Neural cell (in vitro differentiated cells): ENCODE measurements around the gene SUMO2. TPM values are rescaled to one million over a fixed set of nuclear protein-coding genes. Genes with fewer than 3 reads are reported as not detected.

Source experiments
- H2AFZ ChIP-seq: fragments of 200-600, 300-800 bp; sonication (generic), shearing (Covaris generic); 2 replicates; pipeline ENCODE4 v1.6.0; 2014; ENCODE audit warnings: low read depth, mild to moderate bottlenecking, antibody characterized with exemption, low read length, moderate library complexity
- H3F3A ChIP-seq: fragments of 200-600 bp; shearing (Covaris generic); 2 replicates; pipeline ENCODE4 v1.6.1; 2016; ENCODE audit warnings: mild to moderate bottlenecking, moderate library complexity, mixed read lengths, antibody characterized with exemption, low read length; ENCODE audit not compliant: insufficient read depth, poor library complexity, severe bottlenecking
- H3K27ac ChIP-seq: fragments of 200-600, 300-800 bp; sonication (generic), shearing (Covaris generic); 2 replicates; pipeline ENCODE4 v1.5.1; 2014; ENCODE audit warnings: mild to moderate bottlenecking, low read length, moderate library complexity
- H3K27me3 ChIP-seq: fragments of 300-800, 200-600 bp; sonication (generic), shearing (Covaris generic); 2 replicates; pipeline ENCODE4 v1.6.0; 2014; ENCODE audit warnings: mild to moderate bottlenecking, low read depth, low read length, moderate library complexity; ENCODE audit not compliant: insufficient read depth
- H3K36me3 ChIP-seq: fragments of 300-800, 200-600 bp; sonication (generic), shearing (Covaris generic); 2 replicates; pipeline ENCODE4 v1.5.1; 2014; ENCODE audit warnings: mild to moderate bottlenecking, antibody characterized with exemption, low read length, moderate library complexity; ENCODE audit not compliant: insufficient read depth
- H3K4me2 ChIP-seq: fragments of 300-800, 200-600 bp; sonication (generic), shearing (Covaris generic); 2 replicates; pipeline ENCODE4 v1.6.0; 2014; ENCODE audit warnings: mild to moderate bottlenecking, low read length
- H3K4me3 ChIP-seq: fragments of 300-800, 200-600 bp; sonication (generic), shearing (Covaris generic); 2 replicates; pipeline ENCODE4 v1.5.1; 2014; ENCODE audit warnings: mild to moderate bottlenecking, low read length, moderate library complexity
- H3K79me2 ChIP-seq: fragments of 200-600 bp; shearing (Covaris generic); replicated peaks from 2 replicates; pipeline ENCODE4 v1.6.0; 2014; ENCODE audit warnings: mild to moderate bottlenecking, low read length, moderate library complexity; ENCODE audit not compliant: insufficient read depth
- H3K9ac ChIP-seq: fragments of 300-800, 200-600 bp; sonication (generic), shearing (Covaris generic); 2 replicates; pipeline ENCODE4 v1.6.1; 2016; ENCODE audit warnings: mild to moderate bottlenecking, low read length, mixed read lengths
- H3K9me2 ChIP-seq: fragments of 200-600 bp; shearing (Covaris generic); 2 replicates; pipeline ENCODE4 v1.6.1; 2016; ENCODE audit warnings: mild to moderate bottlenecking, low read length, mixed read lengths; ENCODE audit not compliant: insufficient read depth
- H3K9me3 ChIP-seq: fragments of 200-600, 300-800 bp; sonication (generic), shearing (Covaris generic); 2 replicates; pipeline ENCODE4 v1.6.1; 2016; ENCODE audit warnings: mild to moderate bottlenecking, mixed run types, low read length, moderate library complexity, mixed read lengths
- H4K20me1 ChIP-seq: fragments of 200-600 bp; shearing (Covaris generic); 2 replicates; pipeline ENCODE4 v1.6.1; 2016; ENCODE audit warnings: mild to moderate bottlenecking, mixed run types; ENCODE audit not compliant: insufficient read depth
- EP300 ChIP-seq: fragments of 450-650 bp; conservative IDR thresholded peaks from 2 replicates; pipeline ENCODE4 v1.6.1; 2014; ENCODE audit warnings: antibody characterized with exemption, mild to moderate bottlenecking, moderate library complexity; ENCODE audit not compliant: poor library complexity, severe bottlenecking
- EZH2 ChIP-seq: fragments of 200-600, 300-800 bp; shearing (Covaris generic), sonication (generic); IDR thresholded peaks from 2 replicates; pipeline ENCODE4 v1.6.1; 2014; ENCODE audit warnings: antibody characterized with exemption, low read length, borderline replicate concordance, mild to moderate bottlenecking; ENCODE audit not compliant: insufficient read depth, poor library complexity, severe bottlenecking
- MXI1 ChIP-seq: fragments of 450-650 bp; conservative IDR thresholded peaks from 2 replicates; pipeline ENCODE4 v1.6.1; 2014; ENCODE audit warnings: antibody characterized with exemption, mild to moderate bottlenecking; ENCODE audit not compliant: poor library complexity, severe bottlenecking
- POLR2AphosphoS5 ChIP-seq: IDR thresholded peaks from 2 replicates; pipeline ENCODE4 v1.6.1; 2012
- RAD21 ChIP-seq: fragments of 450-650 bp; conservative IDR thresholded peaks from 2 replicates; pipeline ENCODE4 v1.6.1; 2014; ENCODE audit warnings: antibody characterized with exemption, mild to moderate bottlenecking, moderate library complexity
- SMC3 ChIP-seq: fragments of 450-650 bp; conservative IDR thresholded peaks from 2 replicates; pipeline ENCODE4 v1.6.1; 2014; ENCODE audit warnings: antibody characterized with exemption, mild to moderate bottlenecking, moderate library complexity; ENCODE audit not compliant: poor library complexity
- TAF1 ChIP-seq: IDR thresholded peaks from 2 replicates; pipeline ENCODE4 v1.6.1; 2012; ENCODE audit warnings: low read depth
- polyA plus RNA-seq: library from polyadenylated mRNA; depleted of rRNA; stranded (reverse); fragments of >200 nt; gene quantifications from 2 replicates; pipeline ENCODE4 v1.2.3, GENCODE V29; 2014
- TF ChIP-seq, protein P1 (sequence below): fragments of 450-650 bp; IDR thresholded peaks from 2 replicates; pipeline ENCODE4 v1.5.1; 2014; ENCODE audit warnings: antibody characterized with exemption, mild to moderate bottlenecking, moderate library complexity; ENCODE audit not compliant: poor library complexity, severe bottlenecking
- TF ChIP-seq, protein P2 (sequence below): IDR thresholded peaks from 2 replicates; pipeline ENCODE4 v1.6.1; 2012; ENCODE audit warnings: borderline replicate concordance

SUMO2 gene
- polyA plus RNA-seq, 1 donor from 2014 or later, result 283 TPM

DNA sequence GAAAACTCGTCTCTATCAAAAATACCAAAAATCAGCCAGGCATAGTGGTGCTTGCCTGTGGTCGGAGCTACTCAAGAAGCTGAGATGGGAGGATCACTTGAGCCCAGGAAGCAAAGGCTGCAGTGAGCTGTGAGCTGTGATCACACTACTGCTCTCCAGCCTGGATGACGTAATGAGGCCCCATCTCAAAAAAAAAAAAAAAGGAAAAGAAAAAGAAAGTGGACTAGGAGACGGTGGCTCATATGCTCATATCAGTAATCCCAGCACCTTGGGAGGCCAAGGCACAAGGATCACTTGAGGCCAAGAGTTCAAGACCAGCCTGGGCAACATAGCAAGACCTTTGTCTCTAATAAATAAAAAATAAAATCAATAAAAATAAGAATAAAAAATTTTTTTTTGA, 8.8 kb upstream of the SUMO2 start:
- Histone ChIP-seq H4K20me1 (no peaks in the 10 kb centered on the region), H3K4me2 (no peak overlapping the region), H3K9me3 (no peaks in the 10 kb centered on the region), H3K4me3 (no peak overlapping the region), H3K9ac (no peak overlapping the region), H3K36me3 (no peaks in the 10 kb centered on the region), H3K79me2 (no peaks in the 10 kb centered on the region), H2AFZ (no peak overlapping the region), H3K27me3 (no peaks in the 10 kb centered on the region), H3K9me2 (no peaks in the 10 kb centered on the region), H3K27ac (no peak overlapping the region), H3F3A (no peaks in the 10 kb centered on the region)
- TF ChIP-seq, protein P1, sequence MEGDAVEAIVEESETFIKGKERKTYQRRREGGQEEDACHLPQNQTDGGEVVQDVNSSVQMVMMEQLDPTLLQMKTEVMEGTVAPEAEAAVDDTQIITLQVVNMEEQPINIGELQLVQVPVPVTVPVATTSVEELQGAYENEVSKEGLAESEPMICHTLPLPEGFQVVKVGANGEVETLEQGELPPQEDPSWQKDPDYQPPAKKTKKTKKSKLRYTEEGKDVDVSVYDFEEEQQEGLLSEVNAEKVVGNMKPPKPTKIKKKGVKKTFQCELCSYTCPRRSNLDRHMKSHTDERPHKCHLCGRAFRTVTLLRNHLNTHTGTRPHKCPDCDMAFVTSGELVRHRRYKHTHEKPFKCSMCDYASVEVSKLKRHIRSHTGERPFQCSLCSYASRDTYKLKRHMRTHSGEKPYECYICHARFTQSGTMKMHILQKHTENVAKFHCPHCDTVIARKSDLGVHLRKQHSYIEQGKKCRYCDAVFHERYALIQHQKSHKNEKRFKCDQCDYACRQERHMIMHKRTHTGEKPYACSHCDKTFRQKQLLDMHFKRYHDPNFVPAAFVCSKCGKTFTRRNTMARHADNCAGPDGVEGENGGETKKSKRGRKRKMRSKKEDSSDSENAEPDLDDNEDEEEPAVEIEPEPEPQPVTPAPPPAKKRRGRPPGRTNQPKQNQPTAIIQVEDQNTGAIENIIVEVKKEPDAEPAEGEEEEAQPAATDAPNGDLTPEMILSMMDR, result no peak
- TF ChIP-seq, protein P2, sequence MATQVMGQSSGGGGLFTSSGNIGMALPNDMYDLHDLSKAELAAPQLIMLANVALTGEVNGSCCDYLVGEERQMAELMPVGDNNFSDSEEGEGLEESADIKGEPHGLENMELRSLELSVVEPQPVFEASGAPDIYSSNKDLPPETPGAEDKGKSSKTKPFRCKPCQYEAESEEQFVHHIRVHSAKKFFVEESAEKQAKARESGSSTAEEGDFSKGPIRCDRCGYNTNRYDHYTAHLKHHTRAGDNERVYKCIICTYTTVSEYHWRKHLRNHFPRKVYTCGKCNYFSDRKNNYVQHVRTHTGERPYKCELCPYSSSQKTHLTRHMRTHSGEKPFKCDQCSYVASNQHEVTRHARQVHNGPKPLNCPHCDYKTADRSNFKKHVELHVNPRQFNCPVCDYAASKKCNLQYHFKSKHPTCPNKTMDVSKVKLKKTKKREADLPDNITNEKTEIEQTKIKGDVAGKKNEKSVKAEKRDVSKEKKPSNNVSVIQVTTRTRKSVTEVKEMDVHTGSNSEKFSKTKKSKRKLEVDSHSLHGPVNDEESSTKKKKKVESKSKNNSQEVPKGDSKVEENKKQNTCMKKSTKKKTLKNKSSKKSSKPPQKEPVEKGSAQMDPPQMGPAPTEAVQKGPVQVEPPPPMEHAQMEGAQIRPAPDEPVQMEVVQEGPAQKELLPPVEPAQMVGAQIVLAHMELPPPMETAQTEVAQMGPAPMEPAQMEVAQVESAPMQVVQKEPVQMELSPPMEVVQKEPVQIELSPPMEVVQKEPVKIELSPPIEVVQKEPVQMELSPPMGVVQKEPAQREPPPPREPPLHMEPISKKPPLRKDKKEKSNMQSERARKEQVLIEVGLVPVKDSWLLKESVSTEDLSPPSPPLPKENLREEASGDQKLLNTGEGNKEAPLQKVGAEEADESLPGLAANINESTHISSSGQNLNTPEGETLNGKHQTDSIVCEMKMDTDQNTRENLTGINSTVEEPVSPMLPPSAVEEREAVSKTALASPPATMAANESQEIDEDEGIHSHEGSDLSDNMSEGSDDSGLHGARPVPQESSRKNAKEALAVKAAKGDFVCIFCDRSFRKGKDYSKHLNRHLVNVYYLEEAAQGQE, result no peak
- TF ChIP-seq EP300, result no peak

DNA sequence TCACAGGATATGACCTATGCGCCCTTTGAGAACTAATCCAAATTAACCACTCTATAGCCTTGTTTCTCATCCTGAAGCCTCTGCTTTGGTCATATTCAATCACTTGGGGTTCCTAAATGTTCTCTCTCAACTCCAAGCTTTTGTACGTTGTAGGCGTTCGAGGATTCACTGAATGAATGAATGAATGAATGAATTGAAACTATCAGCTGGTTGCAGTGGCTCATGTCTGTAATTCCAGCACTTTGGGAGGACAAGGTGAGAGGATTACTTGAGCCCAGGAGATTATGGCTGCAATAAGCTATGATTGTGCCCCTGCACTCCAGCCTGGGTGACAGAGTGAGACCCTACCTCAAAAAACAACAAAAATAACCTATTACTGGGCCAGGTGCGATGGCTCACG, 5.9 kb upstream of the SUMO2 start:
- H3K9ac ChIP-seq, result no peak overlapping the region
- no peaks in the 10 kb centered on the region for H3K9me3 ChIP-seq
- no peak overlapping the region for H2AFZ ChIP-seq
- no peaks in the 10 kb centered on the region for H3K9me2 ChIP-seq
- H3K4me3 ChIP-seq, result no peak overlapping the region
- H3K79me2 ChIP-seq, result no peaks in the 10 kb centered on the region
- no peak overlapping the region for H3K4me2 ChIP-seq
- no peaks in the 10 kb centered on the region for H4K20me1 ChIP-seq
- H3K27me3 ChIP-seq, result no peaks in the 10 kb centered on the region
- no peak for TF ChIP-seq TAF1
- TF ChIP-seq RAD21, result no peak
- no peak for TF ChIP-seq SMC3
- no peaks in the 10 kb centered on the region for H3K36me3 ChIP-seq
- no peak overlapping the region for H3K27ac ChIP-seq
- H3F3A ChIP-seq, result no peaks in the 10 kb centered on the region

DNA sequence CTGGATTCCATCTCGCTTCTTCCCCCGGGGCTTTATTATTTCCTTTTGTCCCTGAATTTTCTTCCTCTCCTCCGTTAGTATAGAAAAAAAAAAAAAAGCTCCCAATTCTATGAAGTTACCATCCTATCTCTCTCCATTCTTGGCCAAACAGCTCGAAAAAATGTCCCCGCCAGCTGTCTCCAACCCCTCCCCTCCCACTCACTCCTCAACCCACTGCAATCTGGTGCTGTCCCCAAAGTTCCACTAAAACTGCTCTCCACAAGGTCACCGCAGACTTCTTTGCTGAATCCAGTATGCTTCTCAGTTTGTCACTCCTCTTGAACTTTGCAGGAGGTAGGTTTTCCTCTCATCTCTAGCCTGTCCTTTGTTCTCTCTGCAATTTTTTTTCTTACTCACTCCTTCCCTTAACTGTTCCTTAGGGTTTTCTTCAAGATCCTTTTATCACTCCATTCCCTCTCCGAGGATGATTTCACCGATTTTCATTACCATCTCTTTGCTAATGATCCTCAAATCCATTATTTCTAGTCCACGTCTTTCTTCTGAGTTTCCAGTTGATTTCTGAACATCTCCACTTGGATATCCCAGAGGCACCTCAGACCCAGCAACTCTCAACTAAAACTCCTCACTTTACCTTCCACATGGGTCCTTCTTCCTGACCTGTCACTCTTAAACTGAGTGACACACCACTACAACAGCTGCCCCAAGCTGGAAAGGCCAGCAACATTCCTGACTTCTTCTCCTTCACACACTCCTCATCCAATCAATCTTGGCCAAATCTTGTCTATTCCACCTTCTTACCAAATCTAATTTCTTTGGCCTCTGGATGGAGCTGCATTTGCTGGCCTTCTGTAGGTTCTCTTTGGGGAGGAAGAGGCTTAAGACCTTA, 1.5 kb upstream of the SUMO2 start:
- Histone ChIP-seq H3K4me3 (no peak overlapping the region), H2AFZ (no peak overlapping the region), H3K9me3 (no peaks in the 10 kb centered on the region), H3K27me3 (no peaks in the 10 kb centered on the region), H4K20me1 (no peaks in the 10 kb centered on the region), H3K4me2 (no peak overlapping the region), H3K9ac (no peak overlapping the region), H3F3A (no peaks in the 10 kb centered on the region), H3K36me3 (no peaks in the 10 kb centered on the region), H3K9me2 (no peaks in the 10 kb centered on the region), H3K79me2 (peaks cover 29% of the 10 kb centered on the region), H3K27ac (peak overlapping the region; percentile 99)
- no peak for TF ChIP-seq SMC3
- TF ChIP-seq POLR2AphosphoS5, result no peak
- TF ChIP-seq, protein P1, result no peak
- no peak for TF ChIP-seq EZH2
- TF ChIP-seq, protein P2, result no peak
- TF ChIP-seq MXI1, result no peak
- TF ChIP-seq RAD21, result no peak
- no peak for TF ChIP-seq EP300
- TF ChIP-seq TAF1, result no peak
